ENCODE results near the gene HIVEP1. TPM values are rescaled to one million over a fixed set of nuclear protein-coding genes. Genes with fewer than 3 reads are reported as not detected.

HIVEP1 gene
- total RNA-seq, 2 experiments from 2014 or later = 22.1 to 22.6 TPM

- no TSS peak for BruUV-seq (replicated peaks)
- peaks cover 21% of the 10 kb centered on the region for H3K4me1 ChIP-seq (ENCODE audit: insufficient read depth, low read length, poor library complexity, severe bottlenecking)
- intact Hi-C loops (cut with micrococcal nuclease; ENCODE audit: unreplicated experiment) = loop anchor here (10.0 kb wide), 1 partner anchor 596 kb away; no protein-coding TSS in a partner anchor
- ChIA-PET POLR2A (interaction anchor here (0.7 kb wide), 1 partner anchor 39 kb away, joined by 3 read pairs; no protein-coding TSS in a partner anchor), CTCF (ENCODE audit: unreplicated experiment) (no interaction called here)
- peak; percentile 89 for DNase-seq (ENCODE audit: low spot score)
- H4K20me1 ChIP-seq (ENCODE audit: insufficient read depth, low read length) = peaks cover 5% of the 10 kb centered on the region
- no peaks in the 10 kb centered on the region for H3K9me2 ChIP-seq (ENCODE audit: insufficient read depth, low read length)
- H3K79me2 ChIP-seq (ENCODE audit: insufficient read depth, low read depth, low read length) = peaks cover 27% of the 10 kb centered on the region
- H3K4me3 ChIP-seq (ENCODE audit: low read depth, low read length, poor library complexity, severe bottlenecking) = peak overlapping the region; percentile 97
- H3K9me3 ChIP-seq (ENCODE audit: low read length) = no peaks in the 10 kb centered on the region
- H3K36me3 ChIP-seq (ENCODE audit: insufficient read depth, low read length) = no peaks in the 10 kb centered on the region
- H2AFZ ChIP-seq (ENCODE audit: low read length) = peak overlapping the region; percentile 87
- peak overlapping the region; percentile 94 for H3K27ac ChIP-seq (ENCODE audit: low read depth, low read length, poor library complexity, severe bottlenecking)
- H3K4me2 ChIP-seq (ENCODE audit: low read length) = peak overlapping the region; percentile 73
- 0 out of 2 replicates have a peak, but pooled peaks have one; percentile 12 for TF ChIP-seq CTCF (conservative IDR thresholded peaks at IDR 0.05; ENCODE audit: low read length)
- TF ChIP-seq EZH2phosphoT487 (IDR thresholded peaks at IDR 0.05; ENCODE audit: borderline replicate concordance, low read depth, low read length) = no peak
Measured at GRCh38 chr6:12008366-12009179, 3.5 kb upstream of the HIVEP1 start.

GRCh38 chr6:12009180-12009685 is 2.9 kb upstream of the HIVEP1 start:
- peaks cover 34% of the 10 kb centered on the region for H3K79me2 ChIP-seq (ENCODE audit: insufficient read depth, low read depth, low read length)
- H3K4me1 ChIP-seq (ENCODE audit: insufficient read depth, low read length, poor library complexity, severe bottlenecking) = peaks cover 28% of the 10 kb centered on the region
- no TSS peak for BruUV-seq (replicated peaks)
- TF ChIP-seq CTCF (conservative IDR thresholded peaks at IDR 0.05; ENCODE audit: low read length) = no peak
- no peak for TF ChIP-seq EZH2phosphoT487 (IDR thresholded peaks at IDR 0.05; ENCODE audit: borderline replicate concordance, low read depth, low read length)
- H2AFZ ChIP-seq (ENCODE audit: low read length) = peak overlapping the region; percentile 83
- no peaks in the 10 kb centered on the region for H3K9me2 ChIP-seq (ENCODE audit: insufficient read depth, low read length)
- CTCF ChIA-PET (ENCODE audit: unreplicated experiment) = no interaction called here
- H3K9me3 ChIP-seq (ENCODE audit: low read length) = peaks cover 3% of the 10 kb centered on the region; the same call in 1 of the 2 replicates
- peaks cover 5% of the 10 kb centered on the region for H3K36me3 ChIP-seq (ENCODE audit: insufficient read depth, low read length)
- peak overlapping the region; percentile 94 for H3K27ac ChIP-seq (ENCODE audit: low read depth, low read length, poor library complexity, severe bottlenecking)
- no peak for DNase-seq (ENCODE audit: low spot score)
- H3K4me3 ChIP-seq (ENCODE audit: low read depth, low read length, poor library complexity, severe bottlenecking) = peak overlapping the region; percentile 97
- H4K20me1 ChIP-seq (ENCODE audit: insufficient read depth, low read length) = peaks cover 11% of the 10 kb centered on the region
- POLR2A ChIA-PET = interaction anchor here (0.7 kb wide), 1 partner anchor 38 kb away, joined by 3 read pairs; no protein-coding TSS in a partner anchor
- intact Hi-C loops (cut with micrococcal nuclease; ENCODE audit: unreplicated experiment) = loop anchor here (10.0 kb wide), 1 partner anchor 596 kb away; no protein-coding TSS in a partner anchor
- H3K4me2 ChIP-seq (ENCODE audit: low read length) = peak overlapping the region; percentile 100
